HCT116 (cell line): ENCODE measurements around the gene ZFP69B. TPM values are rescaled to one million over a fixed set of nuclear protein-coding genes. Genes with fewer than 3 reads are reported as not detected.

Source experiments
- ATAC-seq: fragments of 200-7000 bp; cut with Tn5 transposase; 2 replicates; pipeline ENCODE4 v1.9.1; 2020; ENCODE audit warnings: mild to moderate bottlenecking, moderate library complexity
- BruUV-seq: library from RNA; stranded (reverse); fragments of 400-500 nt; replicated peaks from 2 replicates; lab custom pipeline; 2021; lab: Mats Ljungman, UMichigan
- CTCF ChIA-PET: fragments of 300-600 bp; sonication (Branson Sonifier 250); formaldehyde crosslinking; loops from one replicate; lab custom pipeline; 2021; ENCODE audit warnings: antibody characterized with exemption; lab: Charles Lee
- POLR2A ChIA-PET: fragments of 300-600, 350-600 bp; sonication (Branson Sonifier 250); formaldehyde crosslinking; loops from one replicate; lab custom pipeline; 2021; ENCODE audit warnings: antibody characterized with exemption; lab: Charles Lee
- RAD21 ChIA-PET, 2 experiments: fragments of 300-600 bp; sonication (Branson Sonifier 250); formaldehyde crosslinking; loops; one replicate each; lab custom pipeline; 2023; ENCODE audit warnings: low total read pairs in 2 of 2; ENCODE audit not compliant: uncharacterized antibody in 2 of 2, unreplicated experiment in 2 of 2, low non-redundant PET in 1 of 2; lab: Charles Lee
- DNase-seq: peaks from one replicate; pipeline ENCODE4 v3.0.0-alpha.2; 2010; ENCODE audit warnings: low read depth, low spot score
- H2AFZ ChIP-seq: fragments of 200-600 bp; shearing (Covaris generic), sonication (generic); 2 replicates; pipeline ENCODE4 v1.6.1; 2017; ENCODE audit warnings: low read depth, mixed run types, mixed read lengths, antibody characterized with exemption, low read length; ENCODE audit not compliant: poor library complexity, severe bottlenecking
- H3K27ac ChIP-seq: 2 replicates; pipeline ENCODE4 v1.5.1; 2012; ENCODE audit warnings: low read depth, low read length
- H3K27me3 ChIP-seq: fragments of 200-600 bp; sonication (generic); 2 replicates; pipeline ENCODE4 v1.6.1; 2016; ENCODE audit warnings: mixed run types, low read length, mixed read lengths; ENCODE audit not compliant: insufficient read depth
- H3K36me3 ChIP-seq, 2 experiments: fragments of 200-500 bp in 1 of 2; fragments of 200-600 bp in 1 of 2; sonication (Bioruptor generic) in 1 of 2; sonication (generic) in 1 of 2; 2 replicates each; pipeline versions ENCODE4 v1.5.1 to v1.6.1; 2014 to 2016; ENCODE audit warnings: low read length in 2 of 2, inconsistent platforms in 1 of 2, mixed read lengths in 1 of 2, mixed run types in 1 of 2; ENCODE audit not compliant: insufficient read depth in 2 of 2, control insufficient read depth in 1 of 2
- H3K4me1 ChIP-seq, 2 experiments: fragments of 200-600 bp in 1 of 2; sonication (generic) in 1 of 2; 2 replicates each; pipeline versions ENCODE4 v1.5.1 to v1.6.1; 2012 to 2017; ENCODE audit warnings: low read length in 2 of 2, inconsistent platforms in 1 of 2, mild to moderate bottlenecking in 1 of 2, mixed read lengths in 1 of 2, mixed run types in 1 of 2, moderate library complexity in 1 of 2; ENCODE audit not compliant: insufficient read depth in 2 of 2, control insufficient read depth in 1 of 2
- H3K4me2 ChIP-seq: fragments of 200-600 bp; sonication (generic); 2 replicates; pipeline ENCODE4 v1.6.1; 2017; ENCODE audit warnings: mixed run types, low read length, mixed read lengths
- H3K4me3 ChIP-seq, 2 experiments: fragments of 200-600 bp in 1 of 2; sonication (generic) in 1 of 2; replicated peaks in 1 of 2; 2 replicates each; pipeline ENCODE4 v1.5.1; 2011 to 2016; ENCODE audit warnings: low read length in 2 of 2, control low read depth in 1 of 2, low read depth in 1 of 2, mild to moderate bottlenecking in 1 of 2, mixed read lengths in 1 of 2, mixed run types in 1 of 2
- H3K79me2 ChIP-seq: fragments of 200-600 bp; sonication (generic); 2 replicates; pipeline ENCODE4 v1.6.1; 2017; ENCODE audit warnings: mild to moderate bottlenecking, mixed run types, low read length, moderate library complexity, mixed read lengths; ENCODE audit not compliant: insufficient read depth
- H3K9ac ChIP-seq: fragments of 200-600 bp; sonication (generic); 2 replicates; pipeline ENCODE4 v1.6.1; 2016; ENCODE audit warnings: low read length, mixed read lengths
- H3K9me2 ChIP-seq: fragments of 200-600 bp; sonication (generic), shearing (Covaris generic); 2 replicates; pipeline ENCODE4 v1.6.1; 2017; ENCODE audit warnings: mixed run types, mild to moderate bottlenecking, moderate library complexity; ENCODE audit not compliant: insufficient read depth
- H3K9me3 ChIP-seq, 2 experiments: fragments of 200-500 bp in 1 of 2; fragments of 200-600 bp in 1 of 2; sonication (Bioruptor generic) in 1 of 2; sonication (generic) in 1 of 2; 2 replicates each; pipeline ENCODE4 v1.6.1; 2014 to 2017; ENCODE audit warnings: low read length in 2 of 2, mixed read lengths in 2 of 2, inconsistent platforms in 1 of 2, low read depth in 1 of 2, mild to moderate bottlenecking in 1 of 2, mixed run types in 1 of 2, moderate library complexity in 1 of 2; ENCODE audit not compliant: control insufficient read depth in 1 of 2, insufficient read depth in 1 of 2
- H4K20me1 ChIP-seq: fragments of 200-600 bp; sonication (generic), shearing (Covaris generic); 2 replicates; pipeline ENCODE4 v1.6.1; 2017; ENCODE audit warnings: mixed run types, mild to moderate bottlenecking, moderate library complexity; ENCODE audit not compliant: insufficient read depth
- SP1 ChIP-seq: IDR thresholded peaks from 2 replicates; pipeline ENCODE4 v1.6.1; 2012; ENCODE audit warnings: low read depth
- intact Hi-C: fragments of 100-400 bp; cut with micrococcal nuclease; formaldehyde crosslinking; loops from 2 replicates; pipeline ENCODE4 v1.10.0; 2022
- total RNA-seq: library from RNA; stranded (reverse); gene quantifications from one replicate; pipeline ENCODE4 v1.2.1, GENCODE V29; 2021; ENCODE audit not compliant: unreplicated experiment
- TF ChIP-seq, protein P1 (sequence below): IDR thresholded peaks from 2 replicates; pipeline ENCODE4 v1.6.1; 2012

Gene ZFP69B
- total RNA-seq, 1 experiment from 2014 or later, result 0.27 TPM

GRCh38 chr1:40508375-40509341, 58.4 kb downstream of the ZFP69B start, which contains the start of gene EXO5:
Gene EXO5 (plus strand): TSS chr1:40508767. CDS start chr1:40514545, 5,778 bp downstream.
- RAD21 ChIA-PET, result no interaction called here
- Histone ChIP-seq H3K4me2 (peak within 1 kb of the TSS; percentile 47), H3K36me3 (no peaks in the 10 kb centered on the region), H3K27me3 (no peaks in the 10 kb centered on the region), H3K9me2 (no peaks in the 10 kb centered on the region), H3K4me3 (peak within 1 kb of the TSS; percentile 28 to 44), H3K27ac (no peak within 1 kb of the TSS), H3K9me3 (peaks cover 3 to 4% of the 10 kb centered on the region in 2 experiments; a peak in 1 of 4 replicates), H3K9ac (no peak within 1 kb of the TSS), H2AFZ (no peak within 1 kb of the TSS), H4K20me1 (no peaks in the 10 kb centered on the region), H3K79me2 (no peaks in the 10 kb centered on the region), H3K4me1 (no peaks in the 10 kb centered on the region; a peak in 1 of 4 replicates)
- intact Hi-C loops, result loop anchor here (10.0 kb wide), 1 partner anchor 64 kb away; no protein-coding TSS in a partner anchor
- DNase-seq (no peak), ATAC-seq (peak; percentile 65)
- TSS peak; percentile 73 for BruUV-seq
- POLR2A ChIA-PET, result no interaction called here
- TF ChIP-seq, protein P1, sequence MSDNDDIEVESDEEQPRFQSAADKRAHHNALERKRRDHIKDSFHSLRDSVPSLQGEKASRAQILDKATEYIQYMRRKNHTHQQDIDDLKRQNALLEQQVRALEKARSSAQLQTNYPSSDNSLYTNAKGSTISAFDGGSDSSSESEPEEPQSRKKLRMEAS, result 0 out of 2 replicates have a peak, but pooled peaks have one; percentile 19
- no peak for TF ChIP-seq SP1
- CTCF ChIA-PET, result no interaction called here

Other genes with a start within 250 kb of the ZFP69B start
- gene TMCO2, start 202.5 kb upstream of the ZFP69B start, total RNA-seq, result not detected
- 39.6 TPM for gene ZMPSTE24, start 192.2 kb upstream of the ZFP69B start, total RNA-seq
- gene COL9A2, start 133.2 kb upstream of the ZFP69B start, total RNA-seq, result 2.4 TPM
- 16.4 TPM for gene SMAP2, start 76.7 kb upstream of the ZFP69B start, total RNA-seq
- gene ZFP69, start 26.8 kb downstream of the ZFP69B start, total RNA-seq, result not detected
- gene EXO5, start 58.3 kb downstream of the ZFP69B start, total RNA-seq, result 0.57 TPM
- gene ZNF684, start 81.2 kb downstream of the ZFP69B start, total RNA-seq, result 5.3 TPM
- 9.0 TPM for gene RIMS3, start 215.2 kb downstream of the ZFP69B start, total RNA-seq
- 63.3 TPM for gene NFYC, start 241.2 kb downstream of the ZFP69B start, total RNA-seq